GM18502 (cell line): ENCODE data around the gene ATG9B.

ENCODE experiments used
- ATAC-seq: cut with Tn5 transposase; IDR thresholded peaks from one replicate; pipeline ENCODE4 v1.9.1; 2021; ENCODE audit warnings: mild to moderate bottlenecking; ENCODE audit not compliant: unreplicated experiment, poor library complexity

The ATG9B gene

DNA sequence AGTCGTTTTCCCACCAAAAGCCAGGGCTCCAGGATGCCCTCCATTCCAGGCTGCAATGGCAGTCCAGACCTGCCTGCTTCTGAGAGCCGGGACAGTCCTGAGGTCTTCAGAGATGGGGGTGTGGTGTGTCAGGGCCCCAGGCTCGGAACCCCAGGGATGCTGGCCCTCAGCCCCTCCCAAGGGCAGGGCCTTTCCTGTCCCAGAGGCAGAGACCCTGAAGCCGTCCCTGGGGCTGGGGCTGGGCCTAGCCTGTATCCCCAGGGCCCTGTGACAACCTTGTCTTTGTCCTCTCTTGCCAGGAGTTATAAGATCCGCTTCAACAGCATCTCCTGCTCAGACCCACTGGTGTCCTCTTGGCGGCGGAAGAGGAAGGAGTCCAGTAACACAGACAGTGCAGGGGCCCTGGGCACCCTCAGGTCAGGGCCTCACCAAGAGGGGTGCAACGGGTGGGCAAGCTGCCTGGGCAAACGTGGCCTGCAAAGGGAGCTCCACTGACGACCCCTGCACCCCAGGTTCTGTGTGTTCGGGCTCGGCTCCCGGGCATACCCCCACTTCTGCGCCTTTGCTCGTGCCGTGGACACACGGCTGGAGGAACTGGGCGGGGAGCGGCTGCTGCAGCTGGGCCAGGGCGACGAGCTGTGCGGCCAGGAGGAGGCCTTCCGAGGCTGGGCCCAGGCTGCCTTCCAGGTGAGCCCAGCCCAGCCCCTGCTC is 17.5 kb downstream of the ATG9B start:
- ATAC-seq, result no peak

DNA sequence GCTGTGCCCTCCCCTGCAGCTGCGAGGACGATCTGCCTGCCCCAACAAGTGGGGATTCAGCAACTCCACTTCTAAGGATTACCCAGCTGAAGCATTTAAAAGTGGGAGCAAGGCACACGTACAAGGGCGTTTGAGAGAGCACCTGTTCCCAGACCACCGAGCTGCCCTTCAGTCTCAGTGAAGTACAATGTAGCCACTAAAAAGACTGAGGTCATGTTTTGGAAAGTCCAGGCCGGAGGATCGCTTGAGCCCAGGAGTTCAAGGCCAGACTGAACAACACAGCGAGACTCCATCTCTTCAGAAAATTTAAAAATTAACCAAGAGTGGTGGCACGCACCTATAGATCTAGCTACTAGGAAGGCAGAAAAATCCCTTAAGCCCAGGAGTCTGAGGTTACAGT is 18.7 kb downstream of the ATG9B start:
- ATAC-seq, result no peak

DNA sequence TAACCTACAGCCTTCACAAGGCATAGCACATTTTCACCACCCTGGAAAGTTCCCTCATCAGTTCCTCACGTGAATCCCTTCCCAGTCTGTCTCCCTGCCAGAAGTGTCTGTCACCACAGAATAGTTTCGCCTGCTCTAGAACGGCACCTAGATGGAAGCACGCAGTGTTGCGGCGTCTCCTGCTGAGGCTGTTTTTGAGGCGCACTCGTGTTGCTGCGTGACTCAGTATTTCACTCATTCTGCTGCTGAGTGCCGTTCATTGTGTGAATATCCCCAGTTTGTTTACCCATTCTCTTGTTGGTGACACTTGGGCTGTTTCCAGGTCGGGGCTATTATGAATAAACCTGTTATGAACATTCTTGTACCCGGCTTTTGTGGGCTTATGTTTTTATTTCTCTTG is 20.7 kb downstream of the ATG9B start:
- ATAC-seq, result no peak

GRCh38 chr7:151001546-151001945 is 22.7 kb downstream of the ATG9B start:
- no peak for ATAC-seq

- ATAC-seq, result no peak
Observed at GRCh38 chr7:151000897-151001495, 23.3 kb downstream of the ATG9B start.

DNA sequence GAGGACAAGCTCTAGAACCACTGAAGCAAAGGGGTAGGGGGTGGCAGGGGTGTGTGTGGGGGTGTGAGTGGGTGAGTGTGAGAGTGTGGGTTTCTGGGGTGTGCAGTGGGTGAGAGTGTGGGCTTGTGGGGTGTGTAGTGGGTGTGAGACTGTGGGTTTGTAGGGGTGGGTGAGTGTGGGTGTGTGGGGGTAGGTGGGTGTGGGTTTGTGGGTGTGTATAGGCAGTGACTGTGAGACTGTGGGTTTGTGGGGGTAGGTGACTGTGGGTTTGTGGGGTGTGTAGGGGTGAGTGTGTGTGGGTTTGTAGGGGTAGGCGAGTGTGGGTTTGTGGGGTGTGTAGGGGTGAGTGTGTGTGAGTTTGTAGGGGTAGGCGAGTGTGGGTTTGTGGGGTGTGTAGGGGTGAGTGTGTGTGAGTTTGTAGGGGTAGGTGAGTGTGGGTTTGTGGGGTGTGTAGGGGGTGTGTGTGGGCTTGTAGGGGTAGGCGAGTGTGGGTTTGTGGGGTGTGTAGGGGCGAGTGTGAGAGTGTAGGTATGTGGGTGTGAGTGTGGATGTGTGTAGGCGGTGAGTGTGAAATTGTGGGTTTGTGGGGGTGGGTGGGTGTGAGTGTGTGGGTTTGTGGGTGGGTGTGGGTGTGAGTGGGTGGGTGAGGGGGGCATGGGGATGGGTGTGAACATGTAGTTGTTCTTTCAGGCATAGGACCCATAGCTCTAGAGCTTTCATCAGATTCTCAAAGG is 24.6 kb downstream of the ATG9B start:
- ATAC-seq, result no peak

GRCh38 chr7:150999001-150999400 is 25.3 kb downstream of the ATG9B start:
- no peak for ATAC-seq

DNA sequence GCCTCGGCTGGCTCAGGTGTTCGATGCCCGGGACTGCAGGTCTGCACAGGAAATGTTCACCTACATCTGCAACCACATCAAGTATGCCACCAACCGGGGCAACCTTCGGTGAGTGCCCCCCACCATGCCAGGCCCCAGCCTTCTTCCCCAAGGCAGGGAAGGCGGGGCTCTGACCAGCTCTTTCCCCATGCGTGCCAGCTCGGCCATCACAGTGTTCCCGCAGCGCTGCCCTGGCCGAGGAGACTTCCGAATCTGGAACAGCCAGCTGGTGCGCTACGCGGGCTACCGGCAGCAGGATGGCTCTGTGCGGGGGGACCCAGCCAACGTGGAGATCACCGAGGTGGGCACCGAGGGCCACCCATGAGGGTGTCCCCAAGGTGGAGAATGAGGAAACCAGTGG is 26.0 kb downstream of the ATG9B start:
- ATAC-seq, result no peak

- no peak for ATAC-seq
Observed at GRCh38 chr7:150997817-150998216, 26.5 kb downstream of the ATG9B start.

DNA sequence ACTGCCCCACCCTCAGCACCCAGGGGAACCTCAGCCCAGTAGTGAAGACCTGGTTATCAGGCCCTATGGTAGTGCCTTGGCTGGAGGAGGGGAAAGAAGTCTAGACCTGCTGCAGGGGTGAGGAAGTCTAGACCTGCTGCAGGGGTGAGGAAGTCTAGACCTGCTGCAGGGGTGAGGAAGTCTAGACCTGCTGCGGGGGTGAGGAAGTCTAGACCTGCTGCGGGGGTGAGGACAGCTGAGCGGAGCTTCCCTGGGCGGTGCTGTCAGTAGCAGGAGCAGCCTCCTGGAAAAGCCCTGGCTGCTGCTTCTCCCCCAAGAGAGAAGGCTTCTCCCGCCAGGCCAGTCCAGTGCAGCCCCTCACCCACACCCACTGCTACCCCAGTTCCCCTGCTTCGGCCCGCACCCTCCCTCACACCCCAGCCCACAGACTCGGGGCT is 27.2 kb downstream of the ATG9B start:
- no peak for ATAC-seq

DNA sequence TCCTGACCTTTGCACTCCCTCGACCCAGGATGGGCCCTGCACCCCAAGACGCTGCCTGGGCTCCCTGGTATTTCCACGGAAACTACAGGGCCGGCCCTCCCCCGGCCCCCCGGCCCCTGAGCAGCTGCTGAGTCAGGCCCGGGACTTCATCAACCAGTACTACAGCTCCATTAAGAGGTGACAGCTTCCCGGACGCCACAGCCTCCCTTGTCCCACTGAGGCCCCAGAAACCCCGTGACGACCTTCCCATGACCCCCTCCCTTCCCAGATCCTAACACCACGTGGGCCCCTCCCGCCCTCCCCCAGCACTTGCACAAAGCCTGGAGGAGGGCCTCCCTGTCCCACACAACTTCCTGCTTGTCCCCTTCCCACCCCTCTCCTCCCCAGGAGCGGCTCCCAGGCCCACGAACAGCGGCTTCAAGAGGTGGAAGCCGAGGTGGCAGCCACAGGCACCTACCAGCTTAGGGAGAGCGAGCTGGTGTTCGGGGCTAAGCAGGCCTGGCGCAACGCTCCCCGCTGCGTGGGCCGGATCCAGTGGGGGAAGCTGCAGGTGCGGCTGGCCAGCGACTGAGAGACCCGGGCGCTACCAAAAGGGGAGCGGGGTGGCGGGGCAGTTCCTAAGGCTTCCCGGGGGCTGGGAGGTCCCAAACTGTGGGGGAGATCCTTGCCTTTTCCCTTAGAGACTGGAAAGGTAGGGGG is 27.8 kb downstream of the ATG9B start:
- no peak for ATAC-seq

DNA sequence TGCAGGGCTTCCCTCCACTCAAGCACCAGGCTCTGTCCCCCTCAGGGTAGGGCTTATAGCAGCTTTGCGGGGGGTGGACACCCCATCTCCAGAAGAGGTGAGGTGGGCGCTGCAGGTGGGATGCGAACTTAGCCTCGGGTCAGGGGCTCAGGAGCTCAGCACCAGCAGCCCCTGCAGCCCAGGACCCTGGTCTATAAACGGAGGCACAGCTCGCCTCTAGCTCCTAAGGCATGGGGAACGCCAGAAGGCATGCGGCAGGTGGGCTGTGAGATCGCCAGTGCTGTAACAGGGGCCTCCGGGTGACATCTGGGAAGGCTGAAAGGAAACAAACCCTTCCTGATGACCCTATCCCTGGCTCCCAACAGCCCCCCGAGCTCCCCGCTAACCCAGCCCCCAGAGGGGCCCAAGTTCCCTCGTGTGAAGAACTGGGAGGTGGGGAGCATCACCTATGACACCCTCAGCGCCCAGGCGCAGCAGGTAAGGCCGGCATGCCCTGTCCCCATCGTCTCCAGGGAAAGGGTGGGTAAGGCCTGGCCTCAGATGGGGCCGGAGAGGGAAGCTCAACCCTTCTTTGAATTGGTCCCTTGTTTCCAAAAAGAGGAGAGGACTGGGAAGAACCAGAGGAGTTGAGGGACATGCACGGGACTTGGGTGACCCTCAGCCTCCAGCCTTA is 29.3 kb downstream of the ATG9B start:
- no peak for ATAC-seq

DNA sequence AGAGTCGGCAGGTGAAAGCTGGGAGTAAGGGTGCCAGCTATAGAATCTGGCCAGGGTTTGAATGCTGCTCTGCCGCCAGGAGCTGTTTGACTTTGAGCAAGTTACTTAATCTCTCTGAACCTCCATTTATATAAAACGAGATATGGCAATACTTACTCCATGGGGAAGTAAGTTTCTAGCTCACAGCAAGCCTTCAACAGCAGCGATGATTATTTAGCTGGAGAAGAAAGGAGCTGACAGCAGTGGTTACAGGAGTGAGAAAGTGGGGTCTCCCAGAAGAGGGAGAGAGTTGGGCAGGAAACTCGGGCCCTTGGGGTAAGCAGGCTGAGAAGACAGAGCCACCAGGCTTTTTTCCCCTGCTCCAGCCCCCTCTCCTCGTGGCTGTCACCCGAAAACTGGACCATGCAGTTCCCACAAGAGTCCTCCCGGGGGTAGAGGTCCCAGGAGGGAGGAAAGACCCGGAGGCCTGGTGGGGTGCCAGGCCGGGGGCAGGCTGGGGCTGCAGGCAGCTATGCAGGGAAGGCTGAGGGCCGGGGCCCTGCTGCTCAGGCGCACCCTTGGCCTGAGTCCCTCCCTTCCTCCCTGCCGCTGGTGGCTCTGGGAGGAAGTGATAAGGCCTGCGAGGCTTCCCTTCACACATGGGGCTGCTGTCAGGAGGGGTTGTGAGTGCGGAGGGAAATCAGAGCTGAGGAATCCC is 30.0 kb downstream of the ATG9B start:
- ATAC-seq, result no peak

DNA sequence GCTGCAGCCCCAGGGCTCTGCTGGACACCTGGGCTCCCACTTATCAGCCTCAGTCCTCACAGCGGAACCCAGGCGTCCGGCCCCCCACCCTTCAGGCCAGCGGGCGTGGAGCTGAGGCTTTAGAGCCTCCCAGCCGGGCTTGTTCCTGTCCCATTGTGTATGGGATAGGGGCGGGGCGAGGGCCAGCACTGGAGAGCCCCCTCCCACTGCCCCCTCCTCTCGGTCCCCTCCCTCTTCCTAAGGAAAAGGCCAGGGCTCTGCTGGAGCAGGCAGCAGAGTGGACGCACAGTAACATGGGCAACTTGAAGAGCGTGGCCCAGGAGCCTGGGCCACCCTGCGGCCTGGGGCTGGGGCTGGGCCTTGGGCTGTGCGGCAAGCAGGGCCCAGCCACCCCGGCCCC is 30.8 kb downstream of the ATG9B start:
- ATAC-seq, result no peak

GRCh38 chr7:150992833-150993302 is 31.4 kb downstream of the ATG9B start:
- peak; percentile 50 for ATAC-seq

DNA sequence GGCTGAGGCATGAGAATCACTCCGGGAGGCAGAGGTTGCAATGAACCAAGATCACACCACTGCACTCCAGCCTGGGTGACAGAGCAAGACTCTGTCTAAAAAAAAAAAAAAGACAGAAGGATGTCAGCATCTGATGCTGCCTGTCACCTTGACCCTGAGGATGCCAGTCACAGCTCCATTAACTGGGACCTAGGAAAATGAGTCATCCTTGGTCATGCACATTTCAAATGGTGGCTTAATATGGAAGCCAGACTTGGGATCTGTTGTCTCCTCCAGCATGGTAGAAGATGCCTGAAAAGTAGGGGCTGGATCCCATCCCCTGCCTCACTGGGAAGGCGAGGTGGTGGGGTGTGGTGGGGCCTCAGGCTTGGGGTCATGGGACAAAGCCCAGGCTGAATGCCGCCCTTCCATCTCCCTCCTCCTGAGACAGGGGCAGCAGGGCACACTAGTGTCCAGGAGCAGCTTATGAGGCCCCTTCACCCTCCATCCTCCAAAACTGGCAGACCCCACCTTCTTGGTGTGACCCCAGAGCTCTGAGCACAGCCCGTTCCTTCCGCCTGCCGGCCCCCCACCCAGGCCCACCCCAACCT is 32.1 kb downstream of the ATG9B start:
- no peak for ATAC-seq

GRCh38 chr7:150990416-150991186 is 33.7 kb downstream of the ATG9B start, which contains the start of gene NOS3:
Gene NOS3, plus strand, starts transcription at chr7:150991017. Its CDS starts 2,787 bp downstream, at chr7:150993804.
- ATAC-seq, result no peak

- no peak for ATAC-seq
Observed at GRCh38 chr7:150989456-150989855, 34.8 kb downstream of the ATG9B start.
